ENCODE measurements around the gene HSPA12B.

- no peak for TF ChIP-seq CTCF (IDR thresholded peaks at IDR 0.05; ENCODE audit: low read length)
- TF ChIP-seq EZH2 (IDR thresholded peaks at IDR 0.05; ENCODE audit: borderline replicate concordance, low read length), result no peak
Measured at GRCh38 chr20:3748073-3748472, 15.6 kb downstream of the HSPA12B start.
